NCI-H146 treated with DMSO at 0.1 percent for 48 hours (cell line): ENCODE results near the gene DOCK8.
"Not testable (repeated sequence)": the region's sequence is repeated elsewhere in the genome, so short reads cannot be mapped to it uniquely, and the experiment has no call there.

ENCODE experiments used
- DNase-seq: peaks from one replicate; lab custom pipeline; 2025; ENCODE audit not compliant: unreplicated experiment; lab: John Stamatoyannopoulos, UW

The DOCK8 gene

GRCh38 chr9:405341-405740, 190.7 kb downstream of the DOCK8 start:
- no peak for DNase-seq

GRCh38 chr9:406886-407654, 192.4 kb downstream of the DOCK8 start:
- no peak for DNase-seq

- not testable (repeated sequence) for DNase-seq
These were observed 195.0 kb downstream of the DOCK8 start for GRCh38 chr9:409655-410054.

DNA sequence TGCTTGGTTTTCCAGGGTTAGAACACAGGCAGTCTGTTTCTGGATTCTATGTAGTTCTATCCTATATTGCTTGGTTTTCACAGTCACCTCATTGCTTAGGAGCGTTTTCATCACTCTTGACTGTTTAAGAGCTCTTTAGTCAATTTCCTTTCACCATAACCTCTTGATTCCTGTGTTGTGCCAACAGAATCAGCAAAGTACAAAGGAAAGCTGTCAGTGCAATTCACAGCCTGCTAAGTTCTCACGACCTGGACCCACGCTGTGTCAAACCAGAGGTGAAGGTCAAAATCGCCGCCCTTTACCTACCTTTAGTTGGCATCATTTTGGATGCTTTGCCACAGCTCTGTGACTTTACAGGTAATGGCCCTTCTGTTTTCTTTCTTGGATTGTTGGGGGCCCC, 199.9 kb downstream of the DOCK8 start:
- no peak for DNase-seq

DNA sequence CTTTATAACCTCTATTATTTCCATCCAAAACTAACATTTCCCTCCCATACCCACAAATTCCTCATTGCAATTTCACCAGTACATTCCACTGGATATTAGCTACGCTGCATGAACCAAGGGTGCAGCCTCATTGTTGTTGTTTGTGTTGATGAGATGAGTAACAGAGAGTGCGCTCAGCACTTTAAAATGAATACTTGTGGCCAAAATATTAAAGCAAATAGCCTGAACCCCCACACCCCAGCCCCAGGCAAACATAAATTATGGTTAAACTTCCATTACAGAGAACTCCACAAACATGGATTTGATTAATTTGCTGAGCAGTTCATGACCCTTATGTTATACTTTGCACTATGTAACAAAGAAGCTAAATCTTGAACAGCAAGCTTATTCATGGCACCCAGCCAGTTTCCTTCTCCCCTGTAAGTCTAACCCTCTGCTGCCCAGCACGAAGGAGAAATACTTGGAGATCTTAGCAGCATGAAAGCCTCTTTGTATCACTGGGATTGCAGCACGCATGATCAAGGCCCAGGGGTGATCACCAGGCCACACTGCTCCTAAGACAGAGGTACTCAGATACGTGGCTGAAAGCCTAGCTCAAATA, 205.0 kb downstream of the DOCK8 start:
- DNase-seq = no peak

GRCh38 chr9:421896-422295, 207.2 kb downstream of the DOCK8 start:
- no peak for DNase-seq

- no peak for DNase-seq
These were observed 211.6 kb downstream of the DOCK8 start for GRCh38 chr9:426264-426663.

DNA sequence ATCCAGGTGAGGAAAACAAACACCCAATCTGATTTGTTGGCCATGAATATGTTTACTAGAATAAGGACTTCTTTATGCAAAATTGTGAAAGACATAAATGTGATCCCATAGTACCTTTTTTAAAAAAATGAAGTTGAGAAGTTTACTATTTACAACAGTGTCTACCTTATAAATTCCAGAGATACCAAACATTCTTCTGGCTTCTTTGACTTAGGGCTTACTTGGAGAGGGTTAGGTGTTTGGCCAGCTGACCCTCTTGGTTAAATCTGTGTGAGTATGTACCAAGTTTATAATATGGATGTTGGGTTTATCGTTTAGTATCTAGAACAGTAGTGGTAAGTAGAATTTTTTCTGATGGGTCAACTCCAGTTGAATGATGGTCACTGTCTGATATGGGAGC, 212.3 kb downstream of the DOCK8 start:
- DNase-seq = no peak

DNA sequence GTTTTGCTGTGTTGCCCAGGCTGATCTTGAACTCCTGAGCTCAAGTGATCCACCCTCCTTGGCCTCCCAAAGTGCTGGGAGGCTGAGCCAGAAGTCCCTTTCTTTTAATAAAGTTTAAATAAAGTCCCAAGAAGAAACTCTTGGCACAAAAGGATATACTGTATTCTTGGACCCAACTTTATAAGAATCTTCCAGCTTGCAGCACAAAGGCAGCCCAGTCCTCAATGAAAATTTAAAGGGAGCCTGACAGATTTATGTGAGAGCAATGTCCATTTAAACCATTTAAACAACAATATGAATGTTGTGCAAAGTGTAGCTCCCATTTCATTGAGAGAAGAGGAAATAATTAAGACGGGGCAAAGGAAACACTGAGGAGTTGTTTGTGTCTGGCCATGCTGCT, 217.0 kb downstream of the DOCK8 start:
- DNase-seq = no peak

DNA sequence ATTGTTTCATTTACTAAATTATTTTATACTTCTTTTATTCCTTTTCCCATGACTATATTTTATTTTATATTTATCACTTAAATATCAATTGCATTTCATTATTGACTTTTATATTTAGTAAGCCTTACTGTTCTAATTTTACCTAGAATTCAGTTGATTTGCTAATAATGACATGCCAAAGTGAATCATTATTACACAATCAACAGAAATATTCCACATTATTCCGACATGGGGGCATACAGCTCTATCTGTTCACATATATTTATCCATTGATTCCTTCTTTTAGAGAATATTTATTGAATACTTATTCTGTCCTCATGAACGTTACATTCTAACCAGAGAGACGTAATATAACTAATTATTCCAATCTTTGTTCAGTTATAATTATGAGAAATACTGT, 221.8 kb downstream of the DOCK8 start:
- no peak for DNase-seq

- DNase-seq = no peak
These were observed 222.4 kb downstream of the DOCK8 start for GRCh38 chr9:437066-437465.

DNA sequence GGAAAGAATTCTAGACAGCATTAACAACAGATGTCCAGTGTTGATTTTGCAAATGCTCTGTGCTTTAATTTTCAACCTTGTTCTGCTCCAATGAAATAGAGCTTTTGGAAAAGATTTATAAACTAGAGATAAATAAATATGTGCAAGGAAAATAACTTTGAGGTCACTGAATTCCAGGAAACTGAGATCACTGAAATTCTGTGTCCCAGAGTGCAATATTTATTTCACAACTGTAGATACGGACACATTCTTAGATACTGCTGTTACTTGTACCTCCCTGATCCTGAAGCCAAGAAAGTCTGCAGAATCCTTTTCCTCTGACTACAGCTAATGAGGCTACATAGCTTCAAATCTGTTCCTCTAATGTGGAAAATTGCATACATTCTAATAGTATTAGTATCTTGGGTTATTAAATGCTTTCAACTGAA, 222.9 kb downstream of the DOCK8 start:
- no peak for DNase-seq

DNA sequence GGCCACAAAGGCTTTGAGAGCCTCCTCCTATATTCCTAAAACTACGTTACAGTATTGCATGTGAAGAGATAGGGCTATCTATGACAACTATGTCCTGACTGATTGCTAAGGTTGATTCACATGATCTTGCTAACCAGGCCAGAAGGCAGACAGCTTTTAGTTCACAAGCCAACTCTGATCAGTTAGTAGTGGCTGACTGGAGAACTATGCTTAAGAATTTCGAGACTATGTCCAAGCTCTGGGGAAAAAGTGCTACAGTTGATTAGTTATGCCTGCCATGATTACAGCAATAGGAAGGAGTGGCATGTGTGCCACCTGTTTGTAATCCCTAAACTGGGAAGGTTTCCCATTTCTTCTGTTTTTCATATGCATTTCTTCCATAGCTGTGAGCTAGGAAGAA, 223.4 kb downstream of the DOCK8 start:
- no peak for DNase-seq

DNA sequence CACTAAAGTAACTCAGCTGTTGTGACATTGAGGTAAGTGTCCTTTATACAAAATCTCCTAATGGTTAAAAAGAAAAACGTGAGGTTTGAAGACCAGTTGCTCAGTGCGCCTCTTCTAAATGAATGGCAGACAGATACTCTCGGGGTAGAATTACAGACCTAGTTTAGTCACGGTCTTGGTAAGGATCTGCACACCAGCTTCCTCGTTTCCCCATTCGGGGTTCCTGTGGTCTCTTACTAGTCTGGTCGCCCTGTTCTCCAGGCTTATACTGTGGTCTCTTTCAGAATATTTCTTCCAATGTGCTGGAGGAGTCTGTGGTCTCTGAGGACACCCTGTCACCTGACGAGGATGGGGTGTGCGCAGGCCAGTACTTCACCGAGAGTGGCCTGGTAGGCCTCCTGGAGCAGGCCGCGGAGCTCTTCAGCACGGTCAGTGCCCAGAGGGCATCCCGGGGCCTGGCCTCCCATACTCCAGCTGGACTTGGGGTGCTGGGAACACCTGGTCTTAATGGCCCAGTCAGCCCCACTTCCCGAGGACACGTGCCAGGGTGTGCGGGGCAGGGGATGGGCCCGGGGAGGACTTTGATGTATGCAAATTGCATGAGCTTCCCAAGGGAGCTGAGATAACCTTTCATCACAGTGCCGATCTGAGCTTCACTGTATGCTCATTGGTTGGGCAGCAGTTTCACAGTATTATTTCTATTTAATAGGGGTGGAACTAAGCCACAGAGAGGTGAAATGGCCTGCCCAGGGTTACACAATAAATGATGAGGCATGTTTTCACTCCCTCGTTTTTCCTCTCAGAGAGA, 224.5 kb downstream of the DOCK8 start:
- no peak for DNase-seq

DNA sequence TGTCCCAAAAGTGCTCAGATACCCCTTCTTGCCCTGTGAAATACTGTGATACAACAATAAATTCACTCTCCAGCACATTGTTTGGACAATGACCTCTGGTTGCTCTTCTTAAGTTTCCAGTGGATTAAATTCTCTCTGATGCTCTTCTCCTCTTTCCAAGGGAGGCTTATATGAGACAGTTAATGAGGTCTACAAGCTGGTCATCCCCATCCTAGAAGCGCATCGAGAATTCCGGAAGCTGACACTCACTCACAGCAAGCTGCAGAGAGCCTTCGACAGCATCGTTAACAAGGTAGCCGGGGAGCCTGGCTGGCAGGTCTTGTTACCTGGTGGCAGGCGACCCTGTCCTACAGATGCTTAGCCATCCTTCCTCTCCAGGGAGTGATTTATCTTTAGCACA, 226.5 kb downstream of the DOCK8 start:
- no peak for DNase-seq

DNA sequence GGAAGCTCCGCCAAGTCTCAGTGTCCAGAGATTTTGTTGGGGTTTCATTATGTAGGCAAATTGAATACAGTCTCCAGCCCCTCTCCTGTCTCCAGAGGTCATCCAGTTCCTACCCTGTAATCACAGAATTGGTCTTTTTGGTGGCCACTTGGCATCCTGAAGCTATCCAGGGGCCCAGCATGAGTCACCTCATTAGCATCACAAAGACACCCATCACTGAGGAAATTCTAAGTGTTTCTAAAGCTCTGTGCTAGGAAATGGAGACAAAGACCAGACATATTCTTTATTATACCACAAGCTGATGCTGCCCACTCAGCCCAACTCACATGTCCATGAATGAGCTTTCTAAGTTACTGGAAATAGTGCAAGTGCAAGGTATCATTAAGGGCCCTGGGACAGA, 229.9 kb downstream of the DOCK8 start:
- DNase-seq = no peak

DNA sequence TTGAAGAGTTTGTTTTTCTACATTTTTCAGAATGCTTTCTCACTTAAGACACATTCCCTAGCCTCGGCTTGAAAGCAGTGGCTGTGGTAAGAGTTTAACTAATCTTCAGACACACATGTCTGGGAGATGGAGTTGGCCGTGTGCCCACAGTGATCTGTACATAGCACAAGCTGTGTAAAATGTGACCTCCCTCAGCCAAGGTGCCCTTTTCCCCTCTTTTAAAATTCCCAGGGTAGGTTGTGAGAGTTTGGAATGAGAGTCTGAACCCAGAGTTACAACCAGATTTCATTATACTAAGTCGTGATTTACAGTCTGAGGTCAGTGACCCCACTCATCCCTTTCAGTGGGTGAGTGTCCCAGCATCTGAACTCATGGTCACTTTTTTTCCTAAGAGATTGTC, 230.4 kb downstream of the DOCK8 start:
- no peak for DNase-seq

DNA sequence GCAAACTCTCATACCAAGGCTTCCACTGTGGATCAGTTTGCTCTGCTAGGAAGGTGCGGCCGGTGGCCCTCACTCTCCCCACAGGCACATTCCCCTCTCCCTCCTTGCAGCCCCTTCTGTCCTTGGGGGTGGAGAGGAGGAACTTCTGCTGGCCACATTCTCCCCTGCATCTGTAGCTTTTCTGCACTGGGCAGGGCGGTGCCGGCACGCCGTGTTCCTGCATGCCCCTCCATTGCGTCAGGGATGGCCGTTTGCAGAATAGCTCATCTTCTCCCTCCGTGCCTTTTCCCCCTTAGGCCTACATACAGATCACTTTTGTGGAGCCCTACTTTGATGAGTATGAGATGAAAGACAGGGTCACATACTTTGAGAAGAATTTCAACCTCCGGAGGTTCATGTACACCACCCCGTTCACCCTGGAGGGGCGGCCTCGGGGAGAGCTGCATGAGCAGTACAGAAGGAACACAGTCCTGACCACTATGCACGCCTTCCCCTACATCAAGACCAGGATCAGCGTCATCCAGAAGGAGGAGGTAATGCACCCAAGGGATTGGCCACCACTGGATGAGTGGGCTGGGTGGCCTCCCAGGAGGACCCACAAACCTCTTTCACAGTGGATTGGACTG, 231.5 kb downstream of the DOCK8 start:
- no peak for DNase-seq

GRCh38 chr9:447230-448025, 232.8 kb downstream of the DOCK8 start:
- DNase-seq = no peak

DNA sequence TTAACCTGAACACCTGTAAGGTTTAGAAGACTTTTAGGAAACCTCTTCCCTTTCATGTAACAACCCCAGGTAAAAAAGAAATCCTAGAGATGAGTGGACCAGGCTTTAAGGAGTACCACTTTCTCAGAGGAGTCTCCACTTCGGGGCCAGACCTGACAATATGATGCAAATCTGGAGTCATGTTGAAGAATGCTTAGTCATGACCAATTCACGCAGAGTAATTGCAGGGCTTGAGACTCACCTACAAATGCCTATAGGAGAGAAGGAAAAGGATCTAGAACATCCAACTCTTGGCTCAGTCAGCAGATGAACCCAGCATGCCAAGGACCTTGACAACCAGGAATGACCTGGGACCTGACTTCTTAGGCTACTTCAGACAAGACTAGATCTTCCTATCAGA, 235.4 kb downstream of the DOCK8 start:
- no peak for DNase-seq

DNA sequence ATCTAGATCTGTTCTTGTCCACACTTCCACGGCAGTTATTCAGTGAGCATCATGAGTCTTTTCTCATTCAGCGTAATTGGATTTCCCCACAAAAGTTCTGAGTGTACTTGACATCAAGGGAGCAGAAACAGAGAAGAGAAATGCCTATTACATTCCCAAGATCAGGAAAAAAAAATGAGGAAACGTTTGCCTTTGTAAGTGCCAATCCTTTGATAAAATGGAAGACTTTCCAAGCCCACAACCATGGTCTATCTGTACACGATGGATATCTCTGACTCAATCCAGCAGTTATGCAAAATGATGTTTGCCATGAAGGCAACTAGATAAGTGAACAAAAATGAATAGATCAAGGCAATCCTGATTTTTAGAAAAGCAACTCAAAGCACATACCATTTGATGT, 235.9 kb downstream of the DOCK8 start:
- DNase-seq = no peak
